HG03558 (cell line): ENCODE results near the gene HMGN4.

Experiments
- ATAC-seq: cut with Tn5 transposase; IDR thresholded peaks from one replicate; pipeline ENCODE4 v1.9.1; 2021; ENCODE audit warnings: moderate number of reproducible peaks; ENCODE audit not compliant: unreplicated experiment; ENCODE audit errors: extremely low read depth

HMGN4 gene

DNA sequence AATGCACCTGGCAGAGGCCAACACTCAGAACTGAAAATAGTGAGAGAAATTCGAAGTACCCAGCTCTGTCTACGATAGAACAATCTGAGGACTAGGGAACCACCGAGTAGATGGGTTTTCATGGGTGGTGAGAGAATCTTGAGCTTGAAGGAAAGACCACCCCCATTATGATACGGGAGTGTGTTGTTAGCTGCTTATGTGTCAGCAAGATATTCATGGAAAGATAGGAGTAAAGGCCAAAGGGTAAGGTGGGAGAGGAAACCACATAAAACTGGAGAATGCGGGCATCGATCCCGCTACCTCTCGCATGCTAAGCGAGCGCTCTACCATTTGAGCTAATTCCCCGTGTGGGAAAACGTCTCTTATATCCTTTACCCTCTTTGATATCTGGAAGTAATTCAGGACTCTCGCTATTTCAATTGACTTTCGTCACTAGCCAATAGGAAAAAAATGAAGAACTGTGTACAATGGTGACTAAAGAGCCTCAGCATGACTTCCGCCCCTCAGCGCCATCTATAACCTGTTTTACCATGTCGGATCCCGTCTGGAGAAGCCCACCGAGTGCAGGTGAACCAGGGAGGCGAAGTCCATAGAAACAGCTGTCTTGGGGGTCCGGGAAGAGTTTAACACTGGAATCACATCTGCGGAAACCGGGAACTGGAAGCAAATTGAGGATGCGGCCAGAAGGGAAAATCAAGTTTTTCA lies 33.6 kb downstream of the HMGN4 start:
- ATAC-seq: no peak

DNA sequence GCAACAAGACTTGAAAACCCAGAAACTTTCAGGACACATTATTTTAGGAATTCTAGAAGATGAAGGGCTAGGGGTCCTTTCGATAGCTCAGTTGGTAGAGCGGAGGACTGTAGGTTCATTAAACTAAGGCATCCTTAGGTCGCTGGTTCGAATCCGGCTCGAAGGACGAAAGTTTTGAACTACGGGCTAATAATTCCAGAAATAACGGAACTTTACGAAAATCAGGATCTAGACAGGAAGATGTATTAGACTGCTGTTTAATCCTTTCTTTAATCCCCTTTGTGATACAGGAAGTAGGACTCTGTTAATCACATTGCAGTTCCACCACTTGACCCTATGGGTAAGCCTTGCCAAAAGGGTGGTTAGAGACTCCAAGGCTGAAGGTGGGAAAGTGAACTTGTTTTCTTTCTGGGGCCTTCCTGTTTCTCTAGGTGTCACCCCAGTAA lies 37.4 kb downstream of the HMGN4 start:
- no peak for ATAC-seq

DNA sequence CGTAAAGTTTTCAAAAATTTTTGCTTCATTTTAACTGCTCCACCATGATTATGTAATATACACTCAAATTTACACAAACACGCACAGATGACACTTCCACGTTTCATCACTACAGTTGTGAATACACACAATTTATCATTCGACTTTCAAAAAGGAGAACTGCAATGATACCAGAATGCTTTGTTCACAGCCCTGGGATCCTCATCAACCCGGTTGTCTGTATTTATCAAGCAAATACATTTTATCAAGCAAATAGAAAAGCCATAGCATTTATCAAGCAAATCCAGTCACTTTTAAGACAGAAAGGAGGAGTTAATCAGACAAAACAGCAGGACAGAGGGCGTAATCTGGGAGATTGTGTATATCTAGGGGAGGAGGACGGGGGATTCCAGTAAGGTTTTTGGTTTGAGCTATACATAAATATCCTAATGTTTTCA lies 38.3 kb downstream of the HMGN4 start:
- ATAC-seq: no peak

DNA sequence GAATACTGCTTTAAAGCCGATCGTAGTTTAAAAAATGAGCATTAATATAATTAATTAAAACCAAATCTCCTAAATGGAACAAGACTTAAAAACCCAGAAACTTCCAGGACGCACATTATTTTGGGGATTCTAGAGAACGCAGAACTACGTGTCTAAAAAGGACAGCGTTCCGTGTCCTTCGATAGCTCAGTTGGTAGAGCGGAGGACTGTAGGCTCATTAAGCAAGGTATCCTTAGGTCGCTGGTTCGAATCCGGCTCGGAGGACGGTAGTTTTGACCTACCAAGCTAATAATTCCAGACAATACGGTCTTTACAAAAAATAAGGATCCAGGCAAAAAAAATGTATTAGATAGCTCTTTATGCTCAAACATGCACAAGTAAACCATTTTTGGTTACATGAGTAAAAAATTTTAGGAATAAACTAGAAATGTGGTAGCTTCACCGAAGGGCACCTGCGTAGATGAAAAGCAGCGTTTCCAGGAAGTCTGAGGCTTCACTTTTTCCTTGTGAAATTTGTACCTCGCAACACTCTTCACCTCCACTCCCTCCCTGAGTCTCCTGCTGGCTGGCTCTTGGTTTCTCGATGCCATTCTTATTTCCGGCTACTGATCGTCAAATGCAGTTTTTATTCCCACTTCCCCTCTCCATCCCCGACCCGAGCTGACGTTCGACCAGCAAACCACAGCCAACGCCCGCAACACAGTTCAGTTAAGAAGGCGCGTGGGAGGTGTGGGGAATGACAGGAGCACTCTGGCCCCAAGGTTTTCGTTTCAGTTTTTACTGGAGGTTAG lies 39.0 kb downstream of the HMGN4 start:
- ATAC-seq: no peak

DNA sequence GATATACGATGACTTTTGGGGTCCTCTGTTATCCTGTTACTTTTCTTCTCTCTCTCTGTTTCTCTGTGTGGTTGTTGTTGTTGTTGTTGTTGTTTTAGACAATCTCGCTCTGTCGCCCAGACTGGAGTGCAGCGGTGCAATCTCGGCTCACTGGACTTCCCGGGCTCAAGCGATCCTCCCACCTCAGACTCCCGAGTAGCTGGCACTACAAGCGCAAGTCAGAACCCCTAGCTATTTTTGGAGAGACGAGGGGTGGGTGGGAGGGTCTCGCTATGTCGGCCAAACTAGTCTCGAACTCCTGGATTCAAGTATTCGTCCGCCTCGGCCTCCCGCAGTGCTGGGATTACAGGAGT lies 39.5 kb downstream of the HMGN4 start:
- ATAC-seq: no peak

DNA sequence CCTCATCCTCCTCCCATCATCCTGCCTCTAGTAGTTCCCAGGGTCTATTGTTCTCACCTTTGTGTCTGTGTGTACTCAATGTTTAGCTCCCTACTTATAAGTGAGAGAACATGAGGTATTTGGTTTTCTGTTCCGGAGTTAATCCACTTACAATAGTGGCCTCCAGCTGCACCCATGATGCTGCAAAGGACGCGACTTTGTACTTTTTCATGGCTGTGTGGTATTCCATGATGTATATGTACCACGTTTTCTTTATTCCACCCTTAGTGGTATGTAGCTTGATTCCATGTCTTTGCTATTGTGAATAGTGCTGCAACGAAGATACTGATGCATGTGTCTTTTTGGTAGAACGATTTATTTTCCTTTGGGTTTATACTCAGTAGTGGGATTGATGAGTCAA lies 40.1 kb downstream of the HMGN4 start:
- ATAC-seq: no peak

DNA sequence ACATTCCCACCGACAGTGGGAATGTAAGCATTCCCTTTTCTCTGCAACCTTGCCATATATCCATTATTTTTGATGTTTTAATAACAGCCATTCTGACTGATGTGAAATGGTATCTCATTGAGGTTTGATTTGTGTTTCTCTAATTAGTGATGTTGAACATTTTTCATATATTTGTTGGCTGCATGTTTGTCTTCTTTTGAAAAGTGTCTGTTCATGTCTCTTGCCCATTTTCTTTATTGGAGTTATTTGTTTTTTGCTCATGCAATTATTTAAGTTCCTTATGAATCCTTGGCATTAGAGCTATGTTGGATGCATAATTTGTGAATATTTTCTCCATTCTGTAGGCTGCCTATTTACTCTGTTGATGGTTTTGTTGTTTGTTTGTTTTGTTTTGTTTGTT lies 40.6 kb downstream of the HMGN4 start:
- no peak for ATAC-seq

DNA sequence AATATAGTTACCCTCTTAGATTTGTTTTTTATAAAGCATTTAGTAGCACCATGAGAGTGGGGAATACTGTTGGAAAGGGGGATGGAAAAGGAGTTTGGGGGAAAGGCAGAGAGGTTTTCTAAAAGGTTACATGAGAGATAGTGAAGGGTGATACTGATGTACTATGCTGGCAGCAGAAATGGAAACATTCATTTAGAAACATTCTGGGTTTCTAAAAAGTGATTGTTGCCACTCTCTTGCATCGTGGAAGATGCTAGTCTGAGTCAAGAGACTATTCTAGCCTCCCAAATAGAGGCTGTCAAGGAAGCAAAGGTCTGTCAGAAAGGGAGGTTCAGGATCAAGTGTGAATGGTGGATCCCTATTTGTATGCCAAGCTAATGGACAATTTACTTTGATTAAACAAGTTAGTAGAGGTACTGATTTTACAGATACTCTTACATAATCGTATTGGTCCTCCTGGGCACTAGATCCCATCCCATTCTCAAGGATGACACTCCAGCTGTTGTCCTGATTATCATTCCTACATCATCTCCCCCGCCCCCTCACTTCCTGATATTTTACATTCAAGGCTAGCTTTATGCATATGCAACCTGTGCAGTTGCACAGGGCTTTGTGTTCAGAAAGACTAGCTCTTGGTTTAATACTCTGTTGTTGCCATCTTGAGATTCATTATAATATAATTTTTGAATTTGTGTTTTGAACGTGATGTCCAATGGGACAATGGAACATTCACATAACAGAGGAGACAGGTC lies 43.2 kb downstream of the HMGN4 start:
- ATAC-seq: no peak

DNA sequence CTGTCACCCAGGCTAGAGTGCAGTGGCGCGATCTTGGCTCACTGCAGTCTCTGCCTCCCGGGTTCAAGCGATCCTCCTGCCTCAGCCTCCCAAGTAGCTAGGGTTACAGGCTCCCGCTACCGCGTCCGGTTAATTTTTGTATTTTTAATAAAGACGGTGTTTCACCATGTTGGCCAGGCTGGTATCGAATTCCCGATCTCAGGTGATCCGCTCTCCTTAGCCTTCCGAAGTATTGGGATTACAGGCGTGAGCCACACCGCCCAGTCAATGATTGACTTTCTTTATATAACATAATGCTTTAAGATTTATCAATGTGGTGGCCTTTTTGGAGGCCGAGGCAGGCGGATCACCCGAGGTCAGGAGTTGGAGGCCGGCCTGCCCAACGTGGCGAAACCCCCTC lies 50.8 kb downstream of the HMGN4 start:
- ATAC-seq: no peak

DNA sequence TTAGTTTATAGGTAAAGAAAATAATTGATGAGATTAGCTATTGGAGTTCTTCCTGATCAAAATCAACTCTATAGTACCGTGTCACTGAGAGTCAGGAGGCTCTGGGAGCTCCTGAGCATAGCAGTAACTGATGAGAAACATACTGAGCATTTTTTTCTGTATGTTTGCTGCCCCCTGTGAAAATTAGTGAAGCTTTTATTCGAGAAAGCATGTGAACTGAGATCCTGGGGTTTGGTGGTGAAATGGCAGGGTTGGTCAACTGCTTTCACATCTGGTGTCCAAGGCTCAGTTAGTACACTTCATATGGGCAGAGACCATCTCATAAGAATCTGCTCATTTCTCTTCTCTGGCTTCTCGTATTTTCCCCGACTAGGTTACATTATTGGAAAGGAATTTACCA lies 54.5 kb downstream of the HMGN4 start:
- ATAC-seq: no peak

DNA sequence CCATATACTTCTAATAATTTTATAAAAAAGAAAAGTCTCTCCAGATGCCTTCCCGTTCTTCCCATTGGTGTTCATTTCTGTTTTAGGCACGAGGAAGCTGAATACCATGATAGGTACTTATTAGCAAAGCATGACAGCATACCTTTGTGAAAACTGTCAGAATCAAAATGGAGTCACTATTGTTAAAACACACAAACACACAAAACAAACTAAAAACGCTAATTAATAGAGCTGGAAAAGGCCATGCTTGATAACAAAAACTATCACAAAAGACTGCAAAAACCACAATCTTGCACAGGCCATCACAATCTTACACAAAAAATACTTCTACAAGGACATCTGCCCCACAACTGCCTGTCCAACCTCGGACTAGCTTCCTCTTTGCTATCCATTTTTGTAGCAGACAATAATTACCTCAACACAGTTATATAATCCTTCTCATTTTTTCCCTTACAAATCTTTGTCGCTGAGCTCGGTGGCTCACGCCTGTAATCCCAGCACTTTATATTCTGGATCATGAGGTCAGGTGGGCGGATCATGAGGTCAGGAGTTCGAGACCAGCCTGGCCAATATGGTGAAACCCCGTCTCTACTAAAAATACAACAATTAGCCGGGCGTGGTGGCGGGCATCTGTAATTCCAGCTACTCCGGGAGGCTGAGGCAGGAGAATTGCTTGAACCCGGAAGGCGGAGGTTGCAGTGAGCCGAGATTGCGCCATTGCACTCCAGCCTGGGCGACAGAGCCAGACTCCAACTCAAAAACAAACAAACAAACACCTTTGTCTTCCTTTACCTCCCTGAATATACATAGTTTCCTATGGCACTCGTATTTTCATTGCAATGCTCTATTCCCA lies 55.3 kb downstream of the HMGN4 start:
- no peak for ATAC-seq

DNA sequence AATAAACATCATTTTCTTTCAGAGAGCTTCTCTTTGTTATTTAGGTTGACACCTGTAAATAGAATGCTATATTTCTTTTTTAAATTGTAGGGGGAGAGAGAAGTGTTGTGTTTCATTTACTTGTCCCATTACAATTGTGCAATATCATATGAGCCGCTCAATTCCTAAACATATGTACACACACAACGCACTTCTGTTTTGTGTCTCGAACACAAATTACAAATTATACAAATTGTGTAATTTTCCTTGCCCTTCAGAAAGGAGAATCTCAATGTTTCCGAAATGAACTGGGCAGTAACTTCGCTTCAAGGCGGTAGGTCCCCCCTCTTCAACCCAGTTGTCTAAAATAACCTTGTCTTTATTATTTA lies 55.9 kb downstream of the HMGN4 start:
- ATAC-seq: no peak

DNA sequence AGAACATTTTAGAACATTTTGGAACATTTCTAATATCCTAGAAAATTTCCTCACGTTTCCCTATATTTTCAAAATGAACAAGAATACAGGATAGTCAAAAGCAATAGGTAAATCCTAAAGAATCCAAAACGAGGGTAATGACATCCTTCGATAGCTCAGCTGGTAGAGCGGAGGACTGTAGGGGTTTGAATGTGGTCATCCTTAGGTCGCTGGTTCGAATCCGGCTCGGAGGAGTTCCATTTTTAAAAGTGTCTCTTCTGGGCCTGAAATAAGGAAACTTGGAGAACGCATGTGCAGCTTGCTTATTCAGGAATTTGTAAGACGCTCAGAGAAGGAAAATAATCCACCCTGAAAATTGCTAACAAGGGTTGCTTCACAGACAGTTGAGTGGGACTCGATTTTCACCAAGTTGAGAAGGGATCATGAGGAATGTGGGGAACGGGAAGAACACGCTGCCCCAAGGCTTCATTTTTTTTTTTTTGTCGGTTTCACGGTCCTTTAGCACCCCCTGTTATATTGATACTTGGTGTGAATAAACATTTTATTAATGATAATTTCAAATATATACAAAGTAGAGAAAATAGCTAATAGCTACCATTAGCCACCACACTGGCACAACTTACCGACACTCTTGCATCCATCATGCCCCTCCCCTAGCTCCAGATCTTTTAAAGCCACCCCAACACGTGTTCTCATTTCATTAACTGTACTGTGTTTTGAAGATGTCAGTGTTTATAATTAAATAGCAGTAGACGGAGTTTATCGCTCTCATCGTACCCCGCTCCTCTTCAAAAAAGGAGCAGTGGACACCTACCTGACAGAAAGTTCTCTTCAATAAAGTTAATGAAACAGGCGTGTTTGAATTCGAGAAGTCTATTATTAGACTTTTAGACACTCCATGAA lies 56.8 kb downstream of the HMGN4 start:
- ATAC-seq: no peak

DNA sequence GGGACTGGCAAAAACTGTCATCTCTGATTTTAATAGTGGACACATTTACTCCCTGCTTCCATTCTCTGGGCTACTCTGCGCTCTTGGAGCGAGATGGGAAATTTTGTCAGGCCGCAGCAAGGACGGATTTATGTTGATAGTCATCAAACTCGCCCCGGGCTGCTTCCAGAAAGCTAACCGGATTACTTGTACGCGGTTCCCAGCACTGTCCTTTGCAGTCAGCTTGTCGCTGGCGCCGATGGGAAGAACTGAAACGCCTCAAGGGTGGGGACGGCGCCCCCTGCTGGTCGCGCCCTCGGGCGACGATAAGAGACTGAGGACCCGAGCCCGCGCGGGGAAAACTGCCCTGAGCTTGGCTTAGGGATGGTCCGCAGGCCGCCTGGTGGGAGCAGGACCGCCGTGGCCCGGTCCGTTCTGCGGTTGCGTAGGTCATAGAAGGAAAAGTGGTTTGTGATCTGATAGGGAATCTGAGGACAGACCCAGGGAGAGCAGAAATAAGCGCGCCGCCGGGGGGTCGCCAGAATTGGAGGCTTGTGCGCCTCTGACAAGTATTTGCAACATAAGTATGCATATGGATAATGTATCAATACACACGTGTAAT lies 57.6 kb downstream of the HMGN4 start:
- ATAC-seq: no peak
